HG02678 (cell line): ENCODE data around the gene MMS19.
"Not testable (repeated sequence)": the region's sequence is repeated elsewhere in the genome, so short reads cannot be mapped to it uniquely, and the experiment has no call there.

Experiments
- ATAC-seq: cut with Tn5 transposase; IDR thresholded peaks from one replicate; pipeline ENCODE4 v1.9.1; 2021; ENCODE audit warnings: mild to moderate bottlenecking, moderate library complexity; ENCODE audit not compliant: unreplicated experiment

Gene MMS19

GRCh38 chr10:97498076-97498840, at the start of gene MMS19:
MMS19 (minus strand) TSS chr10:97498422; CDS start chr10:97498384, 38 bp downstream.
- peak; percentile 92 for ATAC-seq

GRCh38 chr10:97547962-97548361, 49.7 kb upstream of the MMS19 start:
- no peak for ATAC-seq

GRCh38 chr10:97547271-97547600, 49.0 kb upstream of the MMS19 start:
- ATAC-seq: no peak

GRCh38 chr10:97546456-97547270, 48.4 kb upstream of the MMS19 start:
- no peak for ATAC-seq

- ATAC-seq: no peak
Measured at GRCh38 chr10:97543025-97543546, 44.9 kb upstream of the MMS19 start.

GRCh38 chr10:97542169-97543024, 44.2 kb upstream of the MMS19 start:
- no peak for ATAC-seq

- ATAC-seq: no peak
Measured at GRCh38 chr10:97540669-97541500, 42.7 kb upstream of the MMS19 start.

- ATAC-seq: no peak
Measured at GRCh38 chr10:97539523-97540200, 41.4 kb upstream of the MMS19 start.

- no peak for ATAC-seq
Measured at GRCh38 chr10:97538839-97539238, 40.6 kb upstream of the MMS19 start.

- ATAC-seq: no peak
Measured at GRCh38 chr10:97538411-97538810, 40.2 kb upstream of the MMS19 start.

- ATAC-seq: no peak
Measured at GRCh38 chr10:97537186-97537869, 39.1 kb upstream of the MMS19 start.

- no peak for ATAC-seq
Measured at GRCh38 chr10:97534746-97535367, 36.6 kb upstream of the MMS19 start.

GRCh38 chr10:97533888-97534287, 35.7 kb upstream of the MMS19 start:
- no peak for ATAC-seq

- ATAC-seq: no peak
Measured at GRCh38 chr10:97532935-97533671, 34.9 kb upstream of the MMS19 start.

- ATAC-seq: no peak
Measured at GRCh38 chr10:97531401-97531986, 33.3 kb upstream of the MMS19 start.

- no peak for ATAC-seq
Measured at GRCh38 chr10:97529685-97530465, 31.7 kb upstream of the MMS19 start.

GRCh38 chr10:97528876-97529275, 30.7 kb upstream of the MMS19 start:
- ATAC-seq: not testable (repeated sequence)
